HG03066 (cell line): ENCODE measurements around the gene ZNF503.
"Not testable (repeated sequence)": the region's sequence is repeated elsewhere in the genome, so short reads cannot be mapped to it uniquely, and the experiment has no call there.

Experiments
- ATAC-seq: cut with Tn5 transposase; IDR thresholded peaks from one replicate; pipeline ENCODE4 v1.9.1; 2021; ENCODE audit warnings: low read depth; ENCODE audit not compliant: unreplicated experiment

ZNF503 gene

DNA sequence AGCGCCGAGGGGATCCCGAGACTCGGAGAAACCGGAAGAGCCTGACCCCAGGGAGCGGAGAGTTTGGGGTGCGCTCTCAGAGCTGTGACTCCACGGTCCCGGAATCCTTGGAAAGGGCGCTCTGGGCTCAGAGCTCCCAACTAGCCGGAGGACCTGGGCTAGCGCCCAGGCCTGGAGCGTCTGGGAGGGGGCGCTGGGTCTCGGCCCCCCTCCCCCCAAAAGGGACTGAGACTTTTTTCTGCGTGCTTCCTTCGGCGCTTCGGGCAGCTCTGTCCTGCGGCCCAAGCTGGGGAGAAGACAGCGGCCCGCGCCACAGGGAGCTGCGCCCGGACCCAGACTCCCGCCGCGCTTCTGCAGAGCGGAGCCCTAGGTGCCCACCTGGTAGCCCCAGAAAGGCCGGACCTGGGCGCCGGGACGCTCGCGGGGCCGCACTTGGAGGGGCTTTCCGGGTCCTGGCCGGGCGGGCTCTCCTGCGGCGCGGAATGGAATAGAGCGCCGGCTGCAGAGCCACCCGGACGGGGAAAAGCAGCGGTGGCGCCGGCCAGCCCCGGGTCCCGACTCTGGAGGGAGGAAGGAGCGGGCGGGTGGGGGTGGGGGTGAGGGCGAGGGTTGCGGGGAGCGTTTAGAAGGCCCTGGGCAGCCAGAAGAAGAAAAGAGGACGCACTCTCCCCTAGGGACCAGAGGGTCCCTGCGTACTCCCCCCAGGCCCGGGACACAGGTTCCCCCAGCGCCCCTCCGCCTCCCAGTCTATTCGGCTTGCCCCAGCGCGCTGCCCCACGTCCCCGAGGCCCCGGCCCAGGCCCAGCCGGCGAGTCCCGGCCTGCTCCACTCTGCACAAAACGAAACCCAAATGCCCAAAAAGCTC is 4.7 kb downstream of the ZNF503 start:
- ATAC-seq, result no peak

DNA sequence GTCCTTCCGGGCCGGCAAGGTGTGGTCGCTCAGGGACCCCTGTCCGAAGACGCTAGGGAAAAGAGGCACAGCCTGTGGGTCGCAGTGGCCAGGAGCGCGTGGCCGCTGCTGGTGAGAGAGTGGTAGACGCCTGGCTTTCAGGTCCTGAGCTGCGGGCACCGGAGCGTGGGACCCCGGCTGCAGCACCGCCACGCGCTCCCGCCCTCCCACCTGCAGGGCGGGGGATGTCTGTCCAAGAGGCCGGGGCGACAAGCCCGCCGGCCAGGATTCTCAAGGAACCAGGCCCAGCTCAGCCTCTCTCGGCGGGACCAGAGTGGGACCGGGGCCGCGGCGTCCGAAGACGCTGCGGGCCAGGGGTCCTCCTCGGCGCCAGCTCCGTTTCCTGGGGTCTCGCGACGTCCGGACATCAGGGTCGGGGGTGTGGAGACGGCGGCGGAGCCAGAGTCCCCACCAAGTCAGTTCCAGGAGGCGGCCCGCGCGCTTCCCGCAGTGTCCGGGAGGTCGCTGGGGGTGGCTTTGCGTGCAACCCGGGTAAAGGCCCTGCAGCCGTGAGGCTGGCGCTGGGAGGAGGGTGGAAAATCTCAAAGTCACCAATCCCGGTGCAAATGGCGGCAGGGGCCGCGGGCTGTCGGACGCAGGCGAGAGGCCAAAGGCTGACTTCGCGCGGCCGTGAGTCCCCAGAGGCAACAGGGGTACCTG is 5.5 kb downstream of the ZNF503 start:
- ATAC-seq, result no peak

DNA sequence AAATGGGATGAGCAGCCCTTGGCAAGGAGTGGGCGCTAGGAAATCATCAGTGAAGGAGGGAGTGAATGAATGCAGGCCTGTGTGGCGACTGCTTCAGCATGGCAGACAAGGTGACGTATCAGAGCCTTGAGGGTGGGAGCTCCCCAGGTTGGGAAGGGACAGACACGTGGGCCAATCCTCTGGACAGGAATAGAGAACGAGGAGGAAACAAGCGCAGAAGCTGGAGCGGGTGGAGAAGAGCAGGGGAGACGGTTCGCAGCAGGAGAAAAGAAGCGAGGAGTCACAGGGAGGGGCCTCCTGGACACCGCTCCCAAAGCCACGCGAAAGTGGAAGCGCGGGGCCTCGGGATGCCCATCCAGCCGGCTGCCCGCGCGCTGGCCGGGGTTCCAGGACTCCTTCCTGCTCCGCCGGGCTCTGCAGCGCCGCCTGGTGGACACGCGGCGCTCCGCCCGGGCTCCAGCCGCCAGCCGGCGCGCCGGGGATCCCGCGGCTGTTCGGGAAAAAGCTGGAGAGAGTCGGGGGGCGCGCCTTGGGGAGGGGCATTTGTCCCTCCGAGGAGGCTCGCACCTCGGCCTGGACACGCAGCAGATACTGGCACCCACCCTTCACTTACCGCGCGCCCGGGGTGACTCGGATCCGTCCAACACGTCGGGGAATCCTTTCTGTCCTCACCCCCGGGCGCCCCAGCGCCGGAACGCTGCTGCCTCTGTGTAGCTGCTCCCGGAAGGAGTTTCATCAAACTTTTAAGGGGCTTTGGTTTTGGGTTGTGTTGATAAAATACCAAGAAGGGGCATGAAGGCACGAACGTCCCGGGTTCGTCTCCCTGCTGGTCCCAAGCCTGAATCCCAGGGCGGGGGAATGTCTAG is 6.3 kb downstream of the ZNF503 start:
- no peak for ATAC-seq

DNA sequence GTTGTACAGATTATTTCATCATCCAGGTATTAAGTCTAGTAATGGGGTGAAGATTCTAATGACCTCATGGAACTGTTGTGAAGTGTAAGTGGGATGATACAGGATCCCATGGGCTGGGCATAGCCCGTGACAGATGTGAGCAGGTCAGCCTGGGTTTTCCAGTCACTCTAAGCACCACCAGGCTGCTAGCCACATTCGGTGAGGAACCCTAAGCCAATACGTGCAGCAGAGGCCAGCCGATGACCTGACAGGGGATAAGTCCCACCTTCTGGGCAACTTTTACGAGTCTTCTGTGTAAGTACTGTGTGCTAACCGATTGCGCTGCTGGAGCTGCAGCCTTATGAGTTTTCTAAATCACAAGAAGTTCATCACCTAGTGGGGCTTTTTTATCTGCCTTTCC is 7.3 kb downstream of the ZNF503 start:
- no peak for ATAC-seq

DNA sequence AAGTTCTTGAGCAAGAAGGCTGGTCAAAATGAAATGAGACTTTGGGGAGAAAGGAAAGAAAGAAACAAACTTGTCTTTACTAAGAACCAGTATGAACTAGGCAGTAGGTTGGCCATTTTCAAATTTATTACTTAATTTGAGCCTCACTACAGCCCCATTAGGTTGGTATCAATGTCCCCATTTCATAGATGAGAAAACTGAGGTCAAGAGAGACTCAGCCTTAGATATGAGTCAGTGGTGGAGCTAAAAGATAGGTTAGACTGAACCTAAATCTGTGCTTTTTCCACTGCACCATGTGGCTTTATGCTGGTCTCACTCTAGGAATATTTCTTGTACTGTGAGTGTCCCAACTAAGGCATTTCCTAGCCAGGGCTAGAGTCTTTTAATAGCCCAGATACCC is 8.8 kb downstream of the ZNF503 start:
- ATAC-seq, result no peak

DNA sequence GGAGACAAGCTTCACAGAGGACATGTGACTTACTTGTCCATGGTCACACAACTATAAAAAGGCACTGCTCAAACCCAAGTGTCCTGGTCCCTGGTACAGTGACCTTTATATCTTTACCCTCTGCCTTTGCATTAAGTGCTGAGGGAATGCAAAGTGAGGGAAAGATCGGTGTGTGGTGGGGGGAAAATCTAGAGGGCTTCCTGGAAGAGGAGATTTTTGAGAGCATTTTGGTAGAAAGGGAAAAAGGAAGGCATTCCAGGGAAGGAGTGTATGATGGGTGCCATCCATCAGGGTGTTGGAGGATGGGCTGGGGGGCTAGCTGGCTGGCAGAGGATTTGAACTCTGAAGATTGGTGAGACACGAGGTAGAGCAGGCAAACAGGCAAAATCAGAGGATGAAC is 9.3 kb downstream of the ZNF503 start:
- no peak for ATAC-seq

DNA sequence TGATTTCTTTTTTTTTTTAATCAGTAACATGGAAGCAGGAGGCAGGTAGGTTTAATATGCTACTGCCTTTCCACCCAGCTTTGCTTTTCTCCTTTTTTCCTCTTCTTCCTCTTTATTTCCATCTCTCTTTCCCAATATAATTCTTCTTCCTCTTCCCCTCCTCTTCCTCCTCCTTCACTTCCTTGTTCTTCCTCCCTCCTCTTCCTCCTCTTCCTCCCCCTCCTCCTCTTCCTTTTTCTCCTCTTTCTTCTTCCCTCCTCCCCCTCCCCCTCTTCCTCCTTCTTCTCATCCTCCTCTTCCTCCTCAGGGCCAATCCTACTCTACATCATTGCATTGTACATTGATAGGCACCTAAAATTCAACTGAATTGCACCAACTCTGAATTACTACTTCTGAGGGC is 11.4 kb downstream of the ZNF503 start:
- no peak for ATAC-seq

DNA sequence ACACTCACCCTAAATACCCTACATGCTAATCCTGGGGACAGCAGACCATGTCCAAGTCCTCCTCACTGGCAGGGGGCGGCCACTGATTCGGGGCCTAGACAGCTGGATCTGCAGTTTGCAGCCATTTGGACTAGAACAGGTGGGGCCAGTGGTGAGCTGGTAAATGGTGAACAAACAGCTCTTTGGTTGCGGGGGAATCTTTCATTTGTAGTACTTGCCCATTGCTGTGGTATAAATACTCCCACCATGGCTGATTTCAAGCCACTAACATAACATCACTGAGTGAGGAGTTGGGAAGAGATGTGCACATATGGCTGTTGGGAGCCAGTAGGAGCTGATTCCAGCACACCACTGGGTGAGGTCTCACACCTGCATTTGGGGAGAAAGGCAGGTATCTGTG is 13.5 kb downstream of the ZNF503 start:
- ATAC-seq, result no peak

DNA sequence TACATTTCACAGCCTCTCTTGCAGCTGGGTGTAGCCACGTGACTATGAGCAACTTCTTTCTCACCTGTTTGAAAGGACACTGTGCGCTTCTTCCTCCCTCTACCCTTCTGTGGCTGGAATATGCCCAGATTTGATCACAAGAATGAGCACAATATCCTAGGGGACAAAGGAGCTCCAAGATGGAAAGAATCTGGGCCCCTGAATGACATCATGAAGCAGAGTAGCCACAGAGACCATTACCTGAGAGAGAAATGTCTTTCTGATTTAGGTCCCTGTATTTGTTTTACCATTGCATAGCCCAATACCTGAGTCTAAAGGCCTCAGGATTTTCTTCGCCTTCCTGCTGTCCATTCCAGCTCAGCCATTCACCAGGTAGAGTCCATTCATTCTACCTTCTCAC is 15.4 kb downstream of the ZNF503 start:
- ATAC-seq, result no peak

DNA sequence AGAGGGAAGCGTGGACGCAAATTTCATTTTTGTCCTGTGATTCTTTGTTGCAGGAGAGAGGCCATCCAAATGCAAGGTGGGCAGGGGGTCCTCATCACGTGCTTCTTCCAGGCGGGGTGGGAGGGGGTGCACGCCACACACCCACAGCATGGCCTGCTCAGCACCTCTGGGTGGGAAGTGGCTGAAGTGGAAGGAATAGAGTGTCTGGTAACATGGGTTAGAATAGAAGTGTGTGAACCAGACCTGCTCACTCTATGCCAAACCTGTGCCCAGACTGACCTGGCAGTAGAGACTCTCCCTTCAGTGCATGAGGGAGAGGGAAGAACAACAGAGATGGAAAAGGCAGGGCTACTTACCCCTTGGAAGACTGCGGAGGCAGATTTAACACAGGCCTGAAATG is 21.7 kb downstream of the ZNF503 start:
- no peak for ATAC-seq

DNA sequence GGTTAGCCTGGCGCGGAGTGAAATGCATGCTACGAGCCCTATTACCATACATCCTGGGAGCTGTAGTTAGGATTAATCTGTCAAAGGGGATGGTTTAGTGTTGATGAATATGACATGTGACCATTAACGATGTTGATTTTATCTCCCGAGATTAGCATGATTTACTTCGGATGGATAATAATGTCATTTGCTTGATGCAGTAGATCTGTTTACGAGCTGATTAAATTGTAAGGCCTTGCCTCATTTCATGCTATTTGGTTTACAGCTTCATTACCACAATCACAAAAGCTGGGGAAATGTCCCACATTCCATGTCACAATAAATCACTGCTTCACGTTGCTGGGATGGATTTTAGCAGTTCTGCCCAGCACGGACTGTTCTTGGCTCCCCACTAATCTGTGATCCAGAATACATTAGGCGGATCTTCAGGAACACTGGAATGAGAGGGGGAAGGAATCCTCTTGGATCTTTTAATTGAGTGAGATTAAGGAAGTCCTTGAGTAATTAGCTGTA is 22.3 kb downstream of the ZNF503 start:
- ATAC-seq, result no peak

DNA sequence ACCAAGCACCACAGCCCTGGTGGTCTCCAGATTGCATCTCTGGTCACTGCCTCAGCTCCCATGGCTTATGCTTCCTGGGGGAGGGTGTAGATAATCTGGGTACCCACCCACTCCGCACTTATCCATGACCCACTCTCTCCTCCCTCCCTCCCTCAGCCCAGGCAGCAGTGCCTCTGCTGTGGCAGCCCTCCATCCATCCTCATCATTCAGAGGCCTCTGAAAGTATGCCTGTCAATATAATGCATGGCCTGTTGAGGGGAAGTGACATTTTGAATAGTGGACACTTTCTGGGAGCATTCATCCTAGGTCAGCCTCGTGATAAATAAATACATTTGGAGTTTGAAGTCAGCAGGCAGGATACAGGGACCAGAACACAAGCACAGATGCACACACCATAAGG is 23.2 kb downstream of the ZNF503 start:
- ATAC-seq, result no peak

DNA sequence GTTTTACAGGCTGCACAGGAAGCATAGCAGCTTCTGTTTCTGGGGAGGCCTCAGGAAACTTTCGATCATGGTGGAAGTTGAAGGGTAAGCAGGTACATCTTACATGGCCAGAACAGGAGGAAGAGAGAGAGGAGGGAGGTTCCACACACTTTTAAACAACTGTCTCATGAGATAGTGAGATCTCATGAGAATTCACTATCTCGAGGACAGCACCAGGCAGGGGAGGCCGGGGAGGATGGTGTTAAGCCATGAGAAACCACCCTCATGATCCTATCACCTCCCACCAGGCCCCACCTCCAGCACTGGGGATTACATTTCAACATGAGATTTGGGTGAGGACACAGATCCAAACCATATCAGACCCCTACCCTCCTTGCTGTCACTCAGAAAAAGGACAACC is 23.7 kb downstream of the ZNF503 start:
- no peak for ATAC-seq

DNA sequence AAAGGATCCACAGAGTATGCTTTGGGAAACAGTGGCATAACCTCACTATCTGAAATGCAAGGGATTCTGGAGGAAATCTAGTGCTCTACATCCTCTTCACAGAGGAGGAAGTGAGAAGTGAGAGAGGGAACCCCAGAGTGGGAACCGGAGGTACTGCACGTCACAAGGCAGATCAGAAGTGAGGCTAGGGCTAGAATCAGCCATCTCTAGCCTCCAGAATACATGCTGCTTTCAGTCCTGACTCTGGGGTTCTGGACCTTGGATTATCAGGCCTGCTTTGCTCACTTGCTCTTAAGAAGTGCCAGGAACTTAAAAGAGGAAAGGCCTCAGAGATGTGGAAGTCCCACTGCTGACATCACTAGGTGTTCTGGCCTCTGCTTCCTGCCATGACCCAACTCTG is 25.7 kb downstream of the ZNF503 start:
- peak; percentile 89 for ATAC-seq

DNA sequence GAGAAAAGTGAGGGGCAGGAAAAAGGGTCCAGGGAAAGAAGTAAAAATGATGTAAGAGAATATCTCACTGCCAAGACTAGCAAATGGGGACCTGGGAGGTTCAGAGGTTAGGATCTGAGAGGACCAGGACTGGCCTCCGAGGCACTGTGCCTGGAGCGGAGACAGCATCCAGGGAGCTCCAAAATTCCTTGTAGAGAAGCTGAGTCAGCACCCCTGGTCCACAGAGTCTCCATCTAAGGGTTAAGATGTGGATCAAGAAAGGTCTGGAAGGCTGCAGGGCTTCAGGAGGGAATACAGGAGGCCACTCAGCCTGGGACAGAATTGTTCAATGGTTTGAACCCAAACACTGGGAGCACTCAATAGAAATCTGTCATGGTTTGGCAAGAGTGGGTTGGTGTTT is 30.6 kb downstream of the ZNF503 start:
- no peak for ATAC-seq

DNA sequence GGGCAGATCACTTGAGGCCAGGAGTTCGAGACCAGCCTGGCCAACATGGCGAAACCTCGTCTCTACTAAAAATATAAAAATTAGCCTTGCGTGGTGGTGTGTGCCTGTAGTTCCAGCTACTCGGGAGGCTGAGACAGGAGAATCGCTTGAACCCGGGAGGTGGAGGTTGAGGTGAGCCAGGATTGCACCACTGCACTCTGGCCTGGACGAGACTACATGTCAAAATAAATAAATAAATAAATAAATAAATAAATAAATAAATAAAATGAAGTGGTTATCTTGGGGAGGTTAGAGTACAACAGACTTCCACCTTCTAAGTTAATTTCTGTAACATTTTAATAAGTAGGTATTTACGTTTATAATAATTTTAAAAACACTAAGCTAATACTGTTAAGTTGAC is 31.7 kb downstream of the ZNF503 start:
- not testable (repeated sequence) for ATAC-seq

DNA sequence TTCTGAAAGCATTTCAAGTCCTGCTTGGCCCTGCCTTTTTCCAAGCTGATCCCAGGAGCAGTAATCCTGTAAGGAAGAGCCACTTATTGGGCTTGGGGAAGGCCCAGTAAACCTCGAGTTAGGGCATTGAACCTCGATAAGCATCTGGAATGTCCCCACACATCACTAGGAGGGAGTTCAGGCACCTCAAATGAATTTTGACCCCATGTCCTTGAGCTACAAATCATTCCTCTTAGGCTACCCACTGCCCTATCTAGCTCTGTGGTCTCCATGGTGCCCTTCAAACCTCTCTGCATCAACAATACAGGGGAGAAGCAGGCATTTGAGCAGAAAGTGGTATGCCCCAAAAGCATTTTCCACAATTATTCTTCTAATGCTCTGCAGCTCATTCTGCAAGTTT is 33.7 kb downstream of the ZNF503 start:
- no peak for ATAC-seq

DNA sequence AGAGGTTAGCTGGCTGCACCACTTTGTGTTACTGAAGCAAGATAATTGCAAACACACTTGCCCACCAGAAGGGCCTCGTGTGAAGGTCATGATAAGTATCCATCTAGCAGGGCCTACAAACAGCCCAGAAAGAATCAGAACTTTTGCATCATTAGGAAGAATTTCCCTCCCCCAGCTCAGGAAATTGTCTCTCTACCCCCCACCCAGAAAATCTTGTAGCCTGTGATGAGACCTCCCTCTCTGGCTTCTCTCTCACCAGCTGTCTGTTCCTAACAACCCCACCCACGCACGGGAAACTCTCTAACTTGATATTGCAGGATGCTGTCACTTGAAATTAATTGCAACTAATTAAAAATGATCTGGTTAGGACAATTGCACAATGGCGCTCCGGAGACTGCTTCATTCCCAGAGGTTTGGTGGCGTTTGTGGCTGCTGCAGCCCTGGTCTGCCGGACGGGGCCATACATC is 34.5 kb downstream of the ZNF503 start:
- no peak for ATAC-seq

DNA sequence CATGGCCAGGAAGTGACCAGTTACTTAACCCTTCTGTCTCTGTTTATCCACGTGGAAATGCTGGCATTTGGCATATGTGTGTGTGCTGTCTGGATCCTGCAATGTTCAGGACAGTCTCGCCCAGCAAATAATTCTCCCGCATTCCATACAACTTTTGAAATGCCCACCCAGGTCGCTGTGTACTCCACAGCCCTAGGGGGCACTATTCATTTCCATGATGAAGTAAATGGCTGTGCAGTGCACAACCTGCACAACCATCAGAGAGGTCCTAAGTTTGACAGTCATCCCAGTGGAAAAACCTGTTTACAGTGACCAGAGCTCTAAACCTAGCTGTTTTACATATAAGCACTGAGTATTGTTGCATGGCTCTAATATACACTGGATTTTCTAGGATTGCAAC is 38.1 kb downstream of the ZNF503 start:
- no peak for ATAC-seq

DNA sequence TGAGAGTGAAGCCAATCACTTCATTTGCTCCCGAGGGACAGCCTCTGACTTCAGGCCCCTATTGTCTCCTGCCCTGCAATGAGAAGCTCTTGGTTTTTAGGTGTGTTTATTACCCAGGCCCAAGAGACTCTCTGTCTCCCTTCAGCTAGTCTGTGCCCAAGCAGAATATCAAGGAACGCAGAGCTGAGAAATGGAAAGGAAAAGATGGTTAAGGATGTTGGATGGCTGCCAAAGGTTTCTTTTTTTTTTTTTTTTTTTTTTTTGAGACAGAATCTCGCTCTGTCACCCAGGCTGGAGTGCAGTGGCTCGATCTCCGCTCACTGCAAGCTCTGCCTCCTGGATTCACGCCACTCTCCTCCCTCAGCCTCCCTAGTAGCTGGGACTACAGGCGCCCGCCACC is 41.7 kb downstream of the ZNF503 start:
- ATAC-seq, result not testable (repeated sequence)
